Measurements from ENCODE around the gene PKP4. TPM values are rescaled to one million over a fixed set of nuclear protein-coding genes. Genes with fewer than 3 reads are reported as not detected.
A peak's percentile ranks its signal among the peaks of the same experiment; 100 is the strongest.

The PKP4 gene
- total RNA-seq, 1 donor = 47.4 TPM

DNA sequence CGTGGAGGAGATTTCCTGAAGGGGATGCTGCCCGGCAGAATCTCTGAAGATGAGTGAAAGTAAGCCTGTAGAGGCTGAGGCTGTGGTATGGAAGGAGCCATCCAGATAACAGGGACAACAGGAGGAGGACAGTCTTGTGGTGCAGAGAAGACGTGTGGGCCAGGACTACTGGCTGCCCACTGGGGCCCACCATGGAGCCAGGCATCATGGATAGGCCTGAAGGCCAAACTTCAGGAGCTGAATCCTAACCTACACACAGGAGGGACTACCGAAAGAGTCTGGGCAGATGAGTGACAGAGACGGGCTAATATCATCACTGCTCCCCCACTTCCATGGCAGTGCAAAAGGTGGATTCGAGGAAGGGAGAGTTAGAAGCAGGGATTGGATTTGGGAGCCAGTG, 207.0 kb downstream of the PKP4 start:
- TF ChIP-seq, protein P1, sequence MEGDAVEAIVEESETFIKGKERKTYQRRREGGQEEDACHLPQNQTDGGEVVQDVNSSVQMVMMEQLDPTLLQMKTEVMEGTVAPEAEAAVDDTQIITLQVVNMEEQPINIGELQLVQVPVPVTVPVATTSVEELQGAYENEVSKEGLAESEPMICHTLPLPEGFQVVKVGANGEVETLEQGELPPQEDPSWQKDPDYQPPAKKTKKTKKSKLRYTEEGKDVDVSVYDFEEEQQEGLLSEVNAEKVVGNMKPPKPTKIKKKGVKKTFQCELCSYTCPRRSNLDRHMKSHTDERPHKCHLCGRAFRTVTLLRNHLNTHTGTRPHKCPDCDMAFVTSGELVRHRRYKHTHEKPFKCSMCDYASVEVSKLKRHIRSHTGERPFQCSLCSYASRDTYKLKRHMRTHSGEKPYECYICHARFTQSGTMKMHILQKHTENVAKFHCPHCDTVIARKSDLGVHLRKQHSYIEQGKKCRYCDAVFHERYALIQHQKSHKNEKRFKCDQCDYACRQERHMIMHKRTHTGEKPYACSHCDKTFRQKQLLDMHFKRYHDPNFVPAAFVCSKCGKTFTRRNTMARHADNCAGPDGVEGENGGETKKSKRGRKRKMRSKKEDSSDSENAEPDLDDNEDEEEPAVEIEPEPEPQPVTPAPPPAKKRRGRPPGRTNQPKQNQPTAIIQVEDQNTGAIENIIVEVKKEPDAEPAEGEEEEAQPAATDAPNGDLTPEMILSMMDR (IDR thresholded peaks at IDR 0.05; ENCODE audit: extremely low read depth, low read depth, low read length) = no peak
- no peaks in the 10 kb centered on the region for H3K27me3 ChIP-seq (ENCODE audit: insufficient read depth, low read length)
- H3K4me1 ChIP-seq (ENCODE audit: insufficient read depth, low read length) = peaks cover 37% of the 10 kb centered on the region
- no peak overlapping the region for H3K4me3 ChIP-seq (ENCODE audit: insufficient read depth, low read length)
- no peak overlapping the region for H3K4me2 ChIP-seq (ENCODE audit: insufficient read depth, low read length)
- no peaks in the 10 kb centered on the region for H3K79me2 ChIP-seq (ENCODE audit: insufficient read depth, low read length)
- H4K20me1 ChIP-seq (ENCODE audit: insufficient read depth, low read length) = peaks cover 5% of the 10 kb centered on the region
- H3K9me3 ChIP-seq (ENCODE audit: low read depth, low read length) = no peaks in the 10 kb centered on the region
- no peak for DNase-seq (ENCODE audit: insufficient read length, low spot score, missing footprints)
- H2AFZ ChIP-seq (ENCODE audit: low read length) = no peak overlapping the region
- no peak overlapping the region for H3K27ac ChIP-seq (ENCODE audit: low read depth, low read length)
- H3K36me3 ChIP-seq (ENCODE audit: insufficient read depth, low read length) = peaks cover 45% of the 10 kb centered on the region

DNA sequence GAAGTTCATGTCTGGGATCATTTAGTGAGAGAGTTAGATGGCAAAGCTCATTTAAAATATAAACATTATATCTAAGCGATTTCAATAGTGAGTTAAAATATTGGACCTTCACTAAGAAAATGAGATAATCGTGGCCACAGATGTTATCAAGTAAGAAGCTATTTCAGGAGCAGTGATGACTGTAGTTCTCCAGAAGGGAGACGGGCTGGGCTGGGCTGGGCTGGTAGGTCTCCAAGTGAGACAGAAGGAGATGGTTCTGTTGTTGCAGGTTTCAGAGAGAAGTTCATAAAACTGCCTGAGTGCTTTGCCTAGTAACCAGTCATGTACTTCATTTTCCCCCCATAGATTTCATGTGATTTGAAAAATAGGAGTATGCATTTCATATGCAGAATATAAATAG, 208.2 kb downstream of the PKP4 start:
- peaks cover 5% of the 10 kb centered on the region for H4K20me1 ChIP-seq (ENCODE audit: insufficient read depth, low read length)
- H2AFZ ChIP-seq (ENCODE audit: low read length) = no peak overlapping the region
- no peaks in the 10 kb centered on the region for H3K79me2 ChIP-seq (ENCODE audit: insufficient read depth, low read length)
- no peak for DNase-seq (ENCODE audit: insufficient read length, low spot score, missing footprints)
- no peaks in the 10 kb centered on the region for H3K9me3 ChIP-seq (ENCODE audit: low read depth, low read length)
- peak overlapping the region; percentile 29 for H3K4me2 ChIP-seq (ENCODE audit: insufficient read depth, low read length)
- H3K27ac ChIP-seq (ENCODE audit: low read depth, low read length) = peak overlapping the region; percentile 55
- no peaks in the 10 kb centered on the region for H3K27me3 ChIP-seq (ENCODE audit: insufficient read depth, low read length)
- peaks cover 53% of the 10 kb centered on the region for H3K36me3 ChIP-seq (ENCODE audit: insufficient read depth, low read length)
- TF ChIP-seq, protein P1 (IDR thresholded peaks at IDR 0.05; ENCODE audit: extremely low read depth, low read depth, low read length) = no peak
- H3K4me1 ChIP-seq (ENCODE audit: insufficient read depth, low read length) = peaks cover 37% of the 10 kb centered on the region
- no peak overlapping the region for H3K4me3 ChIP-seq (ENCODE audit: insufficient read depth, low read length)

DNA sequence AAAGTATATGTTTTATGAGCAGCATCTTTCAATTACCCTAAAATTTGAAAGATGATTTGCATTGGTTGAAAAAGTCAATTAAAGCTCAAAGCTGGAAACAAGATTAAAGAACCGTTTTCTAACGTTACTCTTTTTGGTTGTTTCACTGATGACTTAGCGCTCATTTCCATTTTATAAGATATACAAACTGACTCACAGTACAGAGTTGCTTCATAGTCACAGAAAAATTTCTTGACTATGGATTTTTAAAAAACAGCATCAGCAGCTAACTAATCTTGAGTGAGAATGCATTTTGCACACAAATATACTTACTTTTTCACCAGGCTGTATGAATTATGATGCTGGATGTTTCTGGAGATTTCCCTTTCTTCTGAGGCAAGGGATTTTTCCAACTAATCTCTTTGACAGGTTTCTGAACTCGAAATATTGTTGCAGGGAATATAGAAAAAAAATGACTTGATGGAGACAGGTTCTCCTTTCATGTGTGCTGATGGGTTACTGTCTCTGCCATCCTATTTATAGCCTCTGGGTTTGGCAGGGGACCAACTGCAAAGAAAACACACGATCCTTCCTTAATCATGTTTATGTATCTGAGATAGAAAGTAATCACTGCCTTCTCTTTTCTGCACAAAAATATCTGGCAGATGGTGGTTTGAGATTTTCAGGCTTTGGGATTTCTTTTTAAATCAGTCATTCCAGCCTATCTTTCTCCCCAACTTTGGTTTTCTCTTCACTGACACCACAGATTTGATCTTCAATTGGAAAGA, 209.0 kb downstream of the PKP4 start:
- peaks cover 59% of the 10 kb centered on the region for H3K36me3 ChIP-seq (ENCODE audit: insufficient read depth, low read length)
- peak overlapping the region; percentile 55 for H3K27ac ChIP-seq (ENCODE audit: low read depth, low read length)

DNA sequence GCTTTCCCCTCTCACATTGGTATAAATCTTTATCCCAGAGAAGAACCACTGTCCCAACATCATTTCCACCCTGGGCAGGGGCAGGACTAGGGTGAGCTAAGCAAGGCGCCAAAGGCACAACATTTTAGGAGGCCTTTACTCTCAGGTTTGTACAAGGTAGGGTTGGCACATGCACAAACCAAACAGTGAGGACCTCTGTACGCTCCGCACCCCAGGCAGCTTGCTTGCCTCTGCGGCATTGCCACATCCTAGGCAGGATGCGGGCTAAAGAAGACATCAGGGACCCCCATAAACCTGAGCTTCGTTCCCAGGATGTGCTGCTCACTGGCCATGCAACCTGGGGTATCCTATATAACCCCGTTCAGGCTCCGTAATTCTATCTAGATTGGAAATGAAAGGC, 210.2 kb downstream of the PKP4 start:
- Histone ChIP-seq H3K27ac (ENCODE audit: low read depth, low read length) (peak overlapping the region; percentile 84), H3K4me1 (ENCODE audit: insufficient read depth, low read length) (peaks cover 37% of the 10 kb centered on the region), H3K9me3 (ENCODE audit: low read depth, low read length) (no peaks in the 10 kb centered on the region), H3K4me3 (ENCODE audit: insufficient read depth, low read length) (no peak overlapping the region), H3K4me2 (ENCODE audit: insufficient read depth, low read length) (peak overlapping the region; percentile 37), H4K20me1 (ENCODE audit: insufficient read depth, low read length) (peaks cover 5% of the 10 kb centered on the region), H3K27me3 (ENCODE audit: insufficient read depth, low read length) (no peaks in the 10 kb centered on the region), H3K79me2 (ENCODE audit: insufficient read depth, low read length) (no peaks in the 10 kb centered on the region), H2AFZ (ENCODE audit: low read length) (no peak overlapping the region), H3K36me3 (ENCODE audit: insufficient read depth, low read length) (peaks cover 50% of the 10 kb centered on the region)
- TF ChIP-seq, protein P1 (IDR thresholded peaks at IDR 0.05; ENCODE audit: extremely low read depth, low read depth, low read length) = no peak
- no peak for DNase-seq (ENCODE audit: insufficient read length, low spot score, missing footprints)

More for the DNA sequence above, 209.0 kb downstream of the PKP4 start:
- TF ChIP-seq, protein P1 (IDR thresholded peaks at IDR 0.05; ENCODE audit: extremely low read depth, low read depth, low read length) = no peak
- no peak overlapping the region for H3K4me3 ChIP-seq (ENCODE audit: insufficient read depth, low read length)
- peaks cover 5% of the 10 kb centered on the region for H4K20me1 ChIP-seq (ENCODE audit: insufficient read depth, low read length)
- peaks cover 37% of the 10 kb centered on the region for H3K4me1 ChIP-seq (ENCODE audit: insufficient read depth, low read length)
- H3K27me3 ChIP-seq (ENCODE audit: insufficient read depth, low read length) = no peaks in the 10 kb centered on the region
- no peaks in the 10 kb centered on the region for H3K79me2 ChIP-seq (ENCODE audit: insufficient read depth, low read length)
- peak; percentile 68 for DNase-seq (ENCODE audit: insufficient read length, low spot score, missing footprints)
- peak overlapping the region; percentile 29 for H3K4me2 ChIP-seq (ENCODE audit: insufficient read depth, low read length)
- H2AFZ ChIP-seq (ENCODE audit: low read length) = no peak overlapping the region
- H3K9me3 ChIP-seq (ENCODE audit: low read depth, low read length) = no peaks in the 10 kb centered on the region

All from osteoblast (primary cell).